ENCODE measurements around the gene SLC17A1.

DNA sequence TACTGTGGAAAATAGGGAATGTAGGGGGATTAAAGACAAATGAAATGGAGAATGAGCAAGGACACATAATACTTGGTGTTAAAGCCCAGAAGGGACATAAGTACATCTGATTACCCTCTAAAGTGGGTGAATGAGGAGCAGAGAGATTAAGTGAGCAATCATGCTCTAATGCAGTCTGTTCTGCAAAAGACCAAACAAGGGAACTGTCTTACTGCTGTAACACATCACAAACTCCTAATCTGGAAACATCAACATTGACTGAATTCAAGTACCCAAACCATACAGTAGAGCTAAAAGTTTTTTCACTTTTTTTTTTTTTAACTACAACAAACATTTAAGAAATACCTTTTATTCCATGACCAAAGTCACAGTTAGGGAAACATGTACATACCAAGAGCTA lies 96.6 kb downstream of the SLC17A1 start:
- TF ChIP-seq, protein P1, sequence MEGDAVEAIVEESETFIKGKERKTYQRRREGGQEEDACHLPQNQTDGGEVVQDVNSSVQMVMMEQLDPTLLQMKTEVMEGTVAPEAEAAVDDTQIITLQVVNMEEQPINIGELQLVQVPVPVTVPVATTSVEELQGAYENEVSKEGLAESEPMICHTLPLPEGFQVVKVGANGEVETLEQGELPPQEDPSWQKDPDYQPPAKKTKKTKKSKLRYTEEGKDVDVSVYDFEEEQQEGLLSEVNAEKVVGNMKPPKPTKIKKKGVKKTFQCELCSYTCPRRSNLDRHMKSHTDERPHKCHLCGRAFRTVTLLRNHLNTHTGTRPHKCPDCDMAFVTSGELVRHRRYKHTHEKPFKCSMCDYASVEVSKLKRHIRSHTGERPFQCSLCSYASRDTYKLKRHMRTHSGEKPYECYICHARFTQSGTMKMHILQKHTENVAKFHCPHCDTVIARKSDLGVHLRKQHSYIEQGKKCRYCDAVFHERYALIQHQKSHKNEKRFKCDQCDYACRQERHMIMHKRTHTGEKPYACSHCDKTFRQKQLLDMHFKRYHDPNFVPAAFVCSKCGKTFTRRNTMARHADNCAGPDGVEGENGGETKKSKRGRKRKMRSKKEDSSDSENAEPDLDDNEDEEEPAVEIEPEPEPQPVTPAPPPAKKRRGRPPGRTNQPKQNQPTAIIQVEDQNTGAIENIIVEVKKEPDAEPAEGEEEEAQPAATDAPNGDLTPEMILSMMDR (IDR thresholded peaks at IDR 0.05; ENCODE audit: insufficient read depth, low read length, poor library complexity, severe bottlenecking) = no peak
- no peak for TF ChIP-seq EZH2phosphoT487 (conservative IDR thresholded peaks at IDR 0.05; ENCODE audit: low read length)
